NCI-H2081 (cell line): ENCODE data around the gene SPRED2.
"Not testable (repeated sequence)": the region's sequence is repeated elsewhere in the genome, so short reads cannot be mapped to it uniquely, and the experiment has no call there.

ENCODE experiments used
- DNase-seq, 2 experiments: peaks; one replicate each; lab custom pipeline; 2025; lab: John Stamatoyannopoulos, UW

The SPRED2 gene

DNA sequence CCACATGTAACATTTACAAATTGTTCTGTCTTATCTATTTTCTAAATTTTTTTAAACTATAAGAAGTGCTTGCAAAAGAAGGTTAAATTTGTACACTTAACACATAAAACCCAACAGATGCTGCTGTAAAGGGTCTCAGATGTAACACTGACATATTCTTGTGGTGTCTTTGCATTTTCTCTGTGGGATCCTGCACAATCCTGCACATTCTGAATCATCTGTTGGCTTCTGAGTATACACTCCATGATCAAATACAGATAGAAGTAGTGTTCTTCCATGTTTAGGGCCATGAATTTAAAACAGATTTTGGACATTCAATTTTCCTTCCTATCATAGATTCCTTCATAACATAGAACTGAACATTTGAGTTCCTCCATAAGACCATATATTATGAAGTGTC is 89.0 kb downstream of the SPRED2 start:
- DNase-seq, result no peak

DNA sequence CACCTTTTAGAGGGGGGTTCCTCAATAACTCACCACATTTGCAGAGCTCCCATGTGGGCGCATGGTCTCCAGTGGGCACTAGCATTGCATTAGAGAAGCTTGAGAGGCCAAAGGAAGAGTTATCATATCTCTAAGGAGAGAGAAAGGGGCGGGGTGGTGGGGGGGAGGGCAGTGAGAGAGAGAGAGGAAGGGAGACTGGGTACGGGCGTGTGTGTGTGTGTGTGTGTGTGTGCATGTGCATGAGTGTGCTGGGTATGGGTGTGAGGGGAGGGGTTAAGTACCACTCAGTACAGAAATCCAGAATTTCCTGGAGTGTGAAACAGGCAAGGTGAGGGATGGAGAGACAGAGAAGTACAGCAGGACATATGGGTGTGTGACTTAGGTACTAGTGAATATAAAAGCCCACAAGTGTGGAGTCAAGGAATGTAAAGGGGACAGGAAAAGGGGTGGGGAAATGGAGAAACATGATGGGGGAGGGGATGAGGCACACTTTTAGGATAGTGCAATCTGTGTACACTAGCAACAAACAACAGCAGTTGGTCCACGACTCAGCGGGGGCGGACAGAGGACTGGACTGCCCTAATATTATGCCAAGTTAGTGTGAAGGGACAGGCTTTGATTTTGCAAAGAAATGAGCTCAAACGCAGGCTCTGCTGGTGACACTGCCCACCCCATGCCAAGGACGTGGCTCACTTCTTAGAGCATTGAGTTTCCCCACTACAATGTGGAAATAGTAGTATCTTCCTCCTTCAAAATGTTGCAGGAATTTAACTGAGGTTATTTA is 91.3 kb downstream of the SPRED2 start:
- DNase-seq, result no peak

DNA sequence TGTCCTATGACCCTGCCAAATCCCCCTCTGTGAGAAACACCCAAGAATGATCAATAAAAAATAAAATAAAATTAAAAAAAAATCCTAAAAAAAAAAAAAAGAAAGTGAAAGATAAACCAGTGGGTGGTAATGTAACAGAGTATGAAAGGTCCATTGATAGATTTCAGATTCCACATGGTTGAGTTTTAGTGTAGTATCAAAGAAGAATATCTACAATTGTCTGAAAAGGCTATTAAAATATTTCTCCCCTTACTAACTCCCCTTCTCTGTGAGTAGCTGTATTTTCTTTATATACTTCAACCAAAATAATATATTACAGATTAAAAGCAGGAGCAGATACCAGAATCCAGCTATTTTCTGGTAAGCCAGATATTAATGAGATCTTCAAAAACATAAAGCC is 92.8 kb downstream of the SPRED2 start:
- DNase-seq, result no peak

DNA sequence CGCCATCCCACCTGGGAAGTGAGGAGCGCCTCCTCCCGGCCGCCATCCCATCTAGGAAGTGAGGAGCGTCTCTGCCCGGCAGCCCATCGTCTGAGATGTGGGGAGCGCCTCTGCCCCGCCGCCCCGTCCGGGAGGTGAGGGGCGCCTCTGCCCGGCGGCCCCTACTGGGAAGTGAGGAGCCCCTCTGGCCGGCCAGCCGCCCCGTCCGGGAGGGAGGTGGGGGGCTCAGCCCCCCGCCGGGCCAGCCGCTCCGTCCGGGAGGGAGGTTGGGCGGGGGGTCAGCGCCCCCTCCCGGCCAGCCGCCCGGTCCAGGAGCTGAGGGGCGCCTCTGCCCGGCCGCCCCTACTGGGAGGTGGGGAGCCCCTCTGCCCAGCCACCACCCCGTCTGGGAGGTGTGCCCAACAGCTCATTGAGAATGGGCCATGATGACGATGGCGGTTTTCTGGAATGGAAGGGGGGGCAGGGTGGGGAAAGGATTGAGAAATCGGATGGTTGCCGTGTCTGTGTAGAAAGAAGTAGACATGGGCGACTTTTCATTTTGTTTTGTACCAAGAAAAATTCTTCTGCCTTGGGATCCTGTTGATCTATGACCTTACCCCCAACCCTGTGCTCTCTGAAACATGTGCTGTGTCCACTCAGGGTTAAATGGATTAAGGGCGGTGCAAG is 93.4 kb downstream of the SPRED2 start:
- not testable (repeated sequence) for DNase-seq

DNA sequence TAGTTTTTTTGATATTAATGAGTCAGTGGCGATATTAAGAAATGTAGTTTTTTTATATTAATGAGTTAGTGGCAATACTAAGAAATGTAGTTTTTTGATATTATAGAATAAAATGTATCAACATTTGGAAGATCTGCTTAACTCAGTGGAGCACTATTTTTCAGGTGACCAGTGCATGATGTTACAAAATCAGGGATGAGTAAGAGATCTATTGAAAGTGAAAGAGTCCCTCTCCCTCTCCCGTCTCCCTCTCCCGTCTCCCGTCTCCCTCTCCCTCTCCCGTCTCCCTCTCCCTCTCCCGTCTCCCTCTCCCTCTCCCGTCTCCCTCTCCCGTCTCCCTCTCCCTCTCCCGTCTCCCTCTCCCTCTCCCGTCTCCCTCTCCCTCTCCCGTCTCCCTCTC is 94.5 kb downstream of the SPRED2 start:
- not testable (repeated sequence) for DNase-seq

DNA sequence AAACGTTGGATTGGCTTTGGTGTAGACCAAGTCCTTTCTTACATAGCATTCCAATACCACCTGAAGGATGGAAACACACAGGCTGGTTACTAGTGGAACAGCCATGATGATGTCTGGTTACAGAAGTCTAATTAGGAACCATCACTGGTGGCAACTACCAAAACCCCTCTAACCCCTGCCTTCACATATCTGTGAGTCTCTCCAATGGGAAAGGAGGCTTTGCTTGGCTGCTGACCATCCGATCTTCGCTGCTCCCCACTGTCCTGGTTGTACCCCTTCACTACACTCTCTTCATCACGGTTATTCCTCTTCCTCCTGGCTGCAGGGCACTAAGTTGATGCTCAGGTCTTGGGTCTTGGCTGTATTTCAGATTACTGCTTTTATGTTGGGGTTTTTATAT is 97.7 kb downstream of the SPRED2 start:
- DNase-seq, result no peak

DNA sequence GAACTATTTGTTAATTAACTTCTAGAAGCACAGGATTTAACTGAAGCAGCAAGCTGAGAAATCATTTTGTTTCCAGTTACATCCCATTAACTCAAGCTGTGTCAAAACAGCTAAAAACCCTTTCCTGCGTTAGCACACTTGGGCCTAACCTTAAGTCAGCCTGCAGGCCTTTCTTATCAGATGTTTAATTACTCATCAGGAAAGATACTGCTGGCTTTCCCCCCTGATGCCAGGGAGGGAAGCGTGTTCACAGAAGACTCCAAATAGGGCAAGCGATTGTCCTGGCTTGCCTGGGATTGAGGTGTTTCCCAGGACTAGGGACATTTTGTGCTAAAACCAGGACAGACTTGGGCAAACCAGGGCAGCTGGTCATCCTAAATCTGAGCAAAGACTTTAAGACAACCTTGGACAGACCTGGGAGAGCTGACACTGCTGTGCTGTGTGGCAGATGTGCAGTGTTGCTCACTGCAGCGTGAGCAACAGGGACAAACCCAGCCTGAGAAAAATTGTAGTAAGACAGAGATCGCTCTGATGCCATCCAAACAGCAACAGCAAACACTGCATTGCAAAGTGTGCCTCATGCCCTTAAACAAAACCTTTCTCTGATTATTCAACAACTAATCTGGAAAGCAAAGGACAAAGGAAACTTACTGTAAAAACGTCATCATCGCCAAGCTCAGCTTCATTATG is 100.9 kb downstream of the SPRED2 start:
- no peak for DNase-seq

DNA sequence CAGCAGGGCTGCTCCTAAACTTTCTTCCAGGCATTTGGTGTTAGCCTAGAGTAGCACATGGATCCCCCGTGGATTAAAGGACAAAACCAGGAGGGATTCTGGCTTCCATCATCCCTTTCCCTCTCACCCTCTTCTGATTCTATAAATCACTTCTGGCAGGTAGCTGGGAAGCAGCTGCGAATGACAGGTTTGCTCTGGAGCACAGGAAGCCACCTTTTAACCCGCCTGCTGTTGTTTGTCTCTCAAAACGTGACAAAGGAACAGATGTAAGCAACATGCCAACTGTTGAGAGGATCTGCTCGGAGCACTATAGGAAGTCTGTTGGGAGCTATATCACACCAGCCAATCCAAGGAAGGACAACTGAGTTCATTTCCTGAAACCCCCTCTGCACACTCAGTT is 102.9 kb downstream of the SPRED2 start:
- peak; percentile 4 to 31 for DNase-seq

DNA sequence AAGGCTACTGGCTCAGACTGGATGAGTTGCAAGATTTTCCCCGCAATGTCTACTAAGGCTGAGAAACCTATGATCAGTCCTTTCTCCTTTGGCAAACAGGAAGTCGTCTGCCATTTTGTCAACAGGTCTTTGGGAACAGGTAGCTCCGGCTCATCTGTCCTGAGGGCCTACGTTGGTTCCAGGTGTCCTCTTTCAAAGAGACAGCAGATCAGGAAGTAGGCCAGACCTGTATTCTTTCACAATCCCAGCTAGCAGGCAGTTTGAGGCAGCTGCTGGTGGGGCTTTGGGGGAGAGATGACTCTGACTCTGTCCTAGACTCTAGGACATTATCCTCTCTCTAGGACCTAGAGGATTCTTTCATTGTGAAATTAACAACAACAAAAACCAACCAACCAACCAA is 106.1 kb downstream of the SPRED2 start:
- no peak for DNase-seq

DNA sequence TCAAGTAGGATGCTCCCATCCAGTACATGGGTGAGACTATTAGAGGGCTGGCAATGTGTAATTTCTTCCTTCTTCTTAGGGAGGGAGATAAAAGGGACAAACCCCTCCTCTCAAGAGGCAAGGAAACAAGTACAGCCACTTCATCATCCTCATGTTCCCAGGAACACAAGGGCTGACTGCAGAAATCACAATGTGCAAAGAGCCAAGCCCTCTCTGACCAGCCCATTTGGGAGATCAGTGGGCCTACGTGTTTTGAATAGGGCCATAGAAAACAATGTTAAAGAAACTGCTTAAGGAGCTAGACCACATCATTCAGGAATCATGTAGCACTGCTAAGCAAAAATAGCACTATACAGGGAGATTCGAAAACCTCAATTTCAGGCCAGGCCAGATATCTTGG is 107.3 kb downstream of the SPRED2 start:
- no peak for DNase-seq

DNA sequence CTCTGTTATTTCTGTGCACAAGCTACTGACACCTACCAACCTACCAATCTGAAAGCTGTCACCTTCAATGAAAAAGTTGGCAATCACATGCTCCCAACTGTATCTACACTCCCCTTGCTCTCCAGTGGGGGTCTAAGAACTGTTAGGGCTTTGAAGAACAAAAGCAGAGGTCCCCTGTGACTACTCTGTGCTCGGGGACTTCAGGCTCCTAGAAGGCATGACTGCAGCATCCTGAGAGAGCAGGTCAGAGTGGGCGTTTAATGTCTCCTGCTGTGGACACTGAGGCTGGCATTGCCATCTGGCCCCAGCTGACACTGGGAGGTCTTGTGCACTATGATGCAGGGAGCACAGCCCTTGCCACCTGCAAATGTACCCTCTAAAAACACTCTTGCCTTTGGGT is 111.5 kb downstream of the SPRED2 start:
- no peak for DNase-seq

DNA sequence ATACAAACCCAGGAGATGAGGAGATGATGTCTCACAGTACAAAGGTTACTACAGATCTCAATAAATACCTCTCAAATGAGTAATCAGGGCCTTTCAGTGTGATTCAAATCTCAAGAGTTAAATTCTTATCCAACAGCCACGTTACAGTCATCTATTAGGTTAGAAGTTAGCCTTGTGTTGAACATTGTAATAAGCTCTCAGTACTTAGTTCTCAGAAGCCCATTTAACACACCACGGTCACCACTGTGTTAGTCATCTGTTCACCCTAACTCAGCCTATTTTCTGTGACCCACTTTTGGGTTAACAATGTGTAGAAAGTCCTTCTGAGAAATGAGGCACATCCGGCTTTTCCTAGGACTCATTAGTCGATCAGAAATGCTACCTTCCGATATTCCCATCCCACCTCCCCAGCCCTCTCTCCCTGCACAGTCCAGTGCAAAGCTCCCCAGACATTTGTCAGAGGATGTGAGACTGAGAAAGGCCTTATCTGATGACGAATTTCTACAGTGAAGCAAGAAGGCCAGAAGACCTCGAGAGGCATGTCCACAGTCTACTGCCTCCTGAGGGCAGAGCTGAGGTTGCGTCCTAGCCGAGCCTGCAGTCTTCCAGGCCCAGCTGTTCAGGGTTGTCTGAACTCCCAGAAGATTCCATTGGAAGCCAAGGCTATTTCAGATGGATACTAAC is 112.2 kb downstream of the SPRED2 start:
- no peak for DNase-seq

DNA sequence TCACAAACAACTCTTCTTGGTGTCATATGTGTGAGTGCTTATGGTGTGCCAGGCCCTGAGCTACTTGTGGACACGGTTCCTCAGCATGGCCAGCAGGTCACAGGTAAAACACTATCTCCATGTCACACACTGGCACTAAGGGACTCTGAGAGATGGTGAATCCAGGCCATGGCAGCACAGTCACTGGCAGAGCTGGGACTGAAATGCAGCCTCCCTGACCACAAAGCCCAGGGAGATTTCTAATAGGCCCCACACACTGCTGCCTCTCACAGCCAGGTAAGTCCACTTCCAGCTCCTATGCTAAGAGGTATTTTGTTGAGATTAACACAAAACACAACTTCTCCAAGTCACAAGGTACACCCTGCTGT is 112.7 kb downstream of the SPRED2 start:
- no peak for DNase-seq

DNA sequence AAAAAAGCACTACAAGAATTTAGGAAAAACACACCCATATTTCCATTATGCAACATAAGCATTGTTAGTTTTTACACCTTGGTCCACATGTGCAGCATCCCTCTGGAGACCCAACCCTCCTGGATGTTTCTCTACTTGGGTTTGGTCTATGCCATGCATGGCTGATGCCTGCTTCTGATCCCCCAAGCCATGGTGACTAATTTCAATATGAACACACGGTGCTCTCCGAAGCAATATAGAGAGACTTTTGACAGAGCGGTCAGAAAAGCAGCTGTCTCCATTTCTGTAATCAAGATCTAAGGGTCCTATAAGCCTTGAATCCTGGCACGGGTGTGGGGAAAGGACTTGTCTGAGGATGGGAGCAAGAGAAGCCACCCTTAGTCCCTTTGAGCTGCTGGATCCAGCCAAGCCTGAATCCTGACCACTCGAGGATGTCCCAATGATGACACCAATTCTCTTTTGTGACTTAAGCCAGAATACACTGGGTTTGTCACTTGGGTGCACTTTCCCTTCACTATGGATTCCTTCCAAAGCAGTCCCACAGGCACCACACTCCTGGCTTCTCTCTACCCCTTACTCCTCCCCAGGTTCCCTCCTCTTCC is 113.2 kb downstream of the SPRED2 start:
- no peak for DNase-seq

DNA sequence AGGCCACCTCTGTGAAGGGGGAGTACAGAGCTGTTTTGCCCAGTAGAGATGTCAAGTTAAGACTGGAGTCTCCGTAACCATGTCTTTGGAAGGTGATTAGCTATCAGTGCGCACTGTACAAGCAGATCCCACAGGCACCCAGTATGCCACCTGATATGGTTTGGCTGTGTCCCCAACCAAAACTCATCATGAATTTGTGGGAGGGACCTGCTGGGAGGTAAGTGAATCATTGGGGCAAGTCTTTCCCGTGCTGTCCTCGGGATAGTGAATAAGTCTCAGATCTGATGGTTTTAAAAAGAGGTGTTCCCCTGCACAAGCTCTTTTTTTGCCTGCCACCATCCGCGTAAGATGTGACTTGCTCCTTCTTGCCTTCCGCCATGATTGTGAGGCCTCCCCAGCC is 114.6 kb downstream of the SPRED2 start:
- DNase-seq, result no peak

DNA sequence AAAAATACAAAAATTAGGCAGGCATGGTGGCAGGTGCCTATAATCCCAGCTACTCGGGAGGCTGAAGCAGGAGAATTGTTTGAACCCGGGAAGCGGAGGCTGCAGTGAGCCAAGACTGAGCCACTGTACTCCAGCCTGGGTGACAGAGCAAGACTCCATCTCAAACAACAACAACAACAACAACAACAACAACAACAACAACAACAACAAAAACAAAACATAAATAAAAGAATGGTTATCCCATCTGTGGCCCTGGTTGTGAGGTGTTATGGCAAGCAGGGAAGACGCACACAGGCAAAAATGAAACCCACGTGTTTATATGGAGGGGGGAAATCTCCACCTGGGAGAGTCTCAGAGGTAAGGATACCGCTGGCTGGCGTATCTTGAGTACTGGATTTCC is 115.0 kb downstream of the SPRED2 start:
- not testable (repeated sequence) for DNase-seq

DNA sequence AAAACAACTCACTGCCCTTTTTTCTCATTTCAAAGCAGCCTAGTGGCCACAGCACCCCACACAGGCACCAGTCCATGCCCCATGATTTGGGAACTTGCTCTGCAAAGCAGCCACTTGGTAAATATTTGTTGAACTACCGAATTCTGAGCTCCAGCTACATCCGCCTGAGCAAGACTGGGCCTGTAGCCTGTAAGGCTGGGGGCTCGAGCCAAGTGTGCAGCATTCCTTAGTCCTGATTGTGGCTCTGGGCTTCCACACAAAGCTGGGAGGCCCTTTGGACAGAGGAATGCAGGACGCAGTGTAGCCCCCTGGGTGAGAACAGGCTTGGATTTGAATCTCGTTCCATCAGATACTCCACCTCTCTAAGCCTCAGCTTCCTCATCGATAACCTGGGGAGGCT is 116.3 kb downstream of the SPRED2 start:
- DNase-seq, result no peak

DNA sequence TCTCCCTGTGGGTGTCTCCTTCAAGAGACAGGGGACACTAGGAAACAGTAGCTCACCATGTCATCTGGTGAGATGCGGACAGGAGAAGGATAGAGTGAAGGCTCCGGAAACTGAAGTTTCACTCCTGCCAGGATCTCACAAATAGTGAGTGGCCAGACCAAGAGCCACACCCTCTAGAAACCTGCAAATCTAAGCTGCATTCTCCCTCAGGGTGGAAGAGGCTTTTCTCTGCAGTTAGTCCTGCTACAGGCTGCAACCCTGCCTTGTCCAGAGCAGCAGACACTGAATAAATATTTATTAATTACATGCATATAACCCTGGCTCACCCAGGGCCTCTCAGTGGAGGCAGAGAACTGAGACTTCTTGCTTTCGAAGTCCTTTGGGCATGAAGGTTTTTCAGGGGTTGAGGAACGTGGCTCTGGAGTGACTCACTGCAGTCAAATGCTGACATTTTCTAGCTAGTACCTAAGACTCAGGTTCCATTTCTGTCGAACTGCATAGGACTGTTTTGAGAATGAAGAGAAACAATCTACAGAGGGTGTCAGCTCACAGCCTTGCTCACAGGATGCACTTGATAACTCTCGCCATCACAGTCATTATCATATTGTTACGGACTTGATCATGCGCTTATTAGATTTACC is 117.5 kb downstream of the SPRED2 start:
- DNase-seq, result no peak

DNA sequence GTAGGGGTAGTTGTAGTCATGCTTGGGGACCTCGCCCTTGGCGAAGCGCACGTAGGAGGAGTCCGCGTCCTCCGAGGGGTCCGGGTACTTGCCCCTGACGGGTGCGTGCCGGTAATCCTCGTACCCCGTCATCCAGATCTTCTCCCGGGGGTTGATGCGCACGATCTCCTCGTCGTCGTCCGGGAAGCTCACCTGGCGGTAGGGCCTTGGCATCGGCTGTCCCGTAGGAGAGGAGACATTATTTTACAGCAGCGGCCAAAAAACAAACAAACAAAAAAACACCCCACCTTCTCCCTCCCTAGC is 118.5 kb downstream of the SPRED2 start:
- no peak for DNase-seq

DNA sequence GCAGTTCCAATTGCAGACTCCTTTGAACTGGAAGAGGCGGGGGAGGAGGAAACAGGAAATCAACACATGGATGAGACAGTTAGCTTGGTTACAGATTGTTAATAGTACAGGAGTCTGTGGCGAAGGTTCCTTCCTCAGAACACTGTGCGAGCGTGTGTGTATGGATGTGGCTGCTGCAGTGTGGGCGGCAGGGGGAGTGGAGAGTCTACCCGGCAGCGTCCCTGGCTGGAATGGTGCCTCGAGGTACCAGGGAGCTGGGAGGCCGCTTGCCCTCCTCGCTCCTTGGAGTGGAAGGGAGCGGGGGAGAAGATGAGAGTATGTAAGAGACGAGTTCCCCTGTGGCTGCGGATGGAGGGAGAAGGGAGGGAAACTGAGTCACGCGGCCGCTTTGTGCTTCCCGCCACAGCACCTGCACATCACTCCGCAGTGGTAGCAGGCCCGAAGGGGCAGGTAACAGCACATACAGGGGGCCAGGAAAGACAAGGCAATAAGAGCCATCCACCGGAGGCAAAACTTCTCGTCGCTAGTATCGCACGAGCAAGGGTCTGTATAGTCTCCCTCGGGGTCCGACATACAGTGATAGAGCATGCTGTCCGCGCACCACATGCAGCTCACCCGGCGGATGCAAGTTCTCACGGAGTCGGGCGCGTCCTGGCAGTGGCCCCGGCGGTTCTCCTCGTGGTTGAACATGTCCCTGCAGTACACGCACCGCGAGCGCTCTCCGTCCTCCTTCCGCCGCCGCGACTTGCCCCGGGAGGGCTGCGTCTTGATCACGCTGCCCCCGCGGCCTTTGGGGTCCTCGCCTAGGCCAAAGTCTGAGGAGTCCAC is 119.1 kb downstream of the SPRED2 start:
- DNase-seq, result no peak

DNA sequence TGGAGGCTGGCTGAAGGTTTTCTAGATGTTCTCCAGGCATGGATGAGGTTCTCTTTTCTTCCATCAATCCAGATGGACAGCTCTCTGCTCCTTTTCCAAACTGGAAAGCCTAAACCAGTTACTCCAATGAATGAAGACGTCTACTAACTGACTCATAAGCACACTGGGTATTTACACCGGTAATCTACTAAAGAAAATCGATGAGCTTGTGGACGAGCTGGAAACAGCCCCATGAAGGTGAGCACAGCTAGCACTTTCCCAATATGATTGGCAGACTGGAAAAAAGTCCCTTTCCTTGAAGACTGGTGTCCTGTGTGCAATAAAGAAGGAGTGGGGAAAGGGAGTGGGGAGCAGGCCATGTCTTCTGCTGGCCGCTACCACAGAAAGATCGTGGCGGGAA is 120.8 kb downstream of the SPRED2 start:
- DNase-seq, result no peak
